GM23248 (cell line): Measurements from ENCODE around the gene NUDT22.

ENCODE experiments used
- EZH2 ChIP-seq: fragments of 200-600 bp; sonication (generic); IDR thresholded peaks from 2 replicates; pipeline ENCODE4 v1.6.1; 2018; ENCODE audit warnings: antibody characterized with exemption, mild to moderate bottlenecking; ENCODE audit not compliant: insufficient read depth, poor library complexity, severe bottlenecking
- EZH2phosphoT487 ChIP-seq: fragments of 200-600 bp; sonication (generic); IDR thresholded peaks from 2 replicates; pipeline ENCODE4 v1.6.1; 2018; ENCODE audit warnings: antibody characterized with exemption, moderate library complexity, mild to moderate bottlenecking, low read depth; ENCODE audit not compliant: insufficient read depth

- TF ChIP-seq EZH2 (no peak), EZH2phosphoT487 (no peak)
These were observed 12.9 kb downstream of the NUDT22 start for GRCh38 chr11:64238999-64239398.
